Fibroblast of lung (primary cell): ENCODE results near the gene FAM43A. TPM values are rescaled to one million over a fixed set of nuclear protein-coding genes. Genes with fewer than 3 reads are reported as not detected.

Experiments used
- DNase-seq, 2 donors: peaks; one replicate each; pipeline versions ENCODE4 v3.0.0 to v3.0.0-alpha.2; 2010; ENCODE audit warnings: low read depth in 2 of 2
- H2AFZ ChIP-seq: 2 replicates; pipeline ENCODE4 v1.5.1; 2012; ENCODE audit warnings: low read length, control low read depth, inconsistent platforms
- H3K27ac ChIP-seq: 2 replicates; pipeline ENCODE4 v1.5.1; 2011; ENCODE audit warnings: low read length, control low read depth; ENCODE audit not compliant: insufficient read depth
- H3K27me3 ChIP-seq: 2 replicates; pipeline ENCODE4 v1.5.1; 2011; ENCODE audit warnings: mild to moderate bottlenecking, low read length; ENCODE audit not compliant: control insufficient read depth, insufficient read depth
- H3K36me3 ChIP-seq: 2 replicates; pipeline ENCODE4 v1.5.1; 2011; ENCODE audit warnings: low read length; ENCODE audit not compliant: control insufficient read depth, insufficient read depth
- H3K4me1 ChIP-seq: 2 replicates; pipeline ENCODE4 v1.5.1; 2011; ENCODE audit warnings: low read length; ENCODE audit not compliant: control insufficient read depth, insufficient read depth; ENCODE audit errors: extremely low read depth
- H3K4me2 ChIP-seq: 2 replicates; pipeline ENCODE4 v1.5.1; 2011; ENCODE audit warnings: low read length, control low read depth; ENCODE audit not compliant: insufficient read depth; ENCODE audit errors: extremely low read depth
- H3K4me3 ChIP-seq, 4 experiments: fragments of 200-600 bp in 1 of 4; sonication (generic) in 1 of 4; replicated peaks in 1 of 4; 2 replicates each; pipeline ENCODE4 v1.5.1; 2011 to 2016; ENCODE audit warnings: low read length in 4 of 4, low read depth in 3 of 4, mild to moderate bottlenecking in 3 of 4, control low read depth in 2 of 4, inconsistent platforms in 1 of 4, mixed read lengths in 1 of 4; ENCODE audit not compliant: insufficient read depth in 1 of 4; ENCODE audit errors: control extremely low read depth in 1 of 4
- H3K79me2 ChIP-seq: 2 replicates; pipeline ENCODE4 v1.5.1; 2012; ENCODE audit warnings: mild to moderate bottlenecking, low read length, inconsistent platforms; ENCODE audit not compliant: control insufficient read depth, insufficient read depth
- H3K9ac ChIP-seq: 2 replicates; pipeline ENCODE4 v1.5.1; 2011; ENCODE audit warnings: mild to moderate bottlenecking, low read length, control low read depth; ENCODE audit not compliant: insufficient read depth
- H3K9me3 ChIP-seq: 2 replicates; pipeline ENCODE4 v1.5.1; 2012; ENCODE audit warnings: low read depth, low read length; ENCODE audit not compliant: control insufficient read depth, insufficient read depth
- H4K20me1 ChIP-seq: 2 replicates; pipeline ENCODE4 v1.5.1; 2011; ENCODE audit warnings: low read length; ENCODE audit not compliant: control insufficient read depth, insufficient read depth; ENCODE audit errors: extremely low read depth
- CTCF ChIP-seq, 2 donors: IDR thresholded peaks in 1 of 2; conservative IDR thresholded peaks in 1 of 2; 1 replicate in 1 of 2; 2 replicates in 1 of 2; pipeline ENCODE4 v1.5.1; 2011 to 2012; ENCODE audit warnings: low read length in 2 of 2, control low read depth in 1 of 2, inconsistent platforms in 1 of 2, low read depth in 1 of 2, mild to moderate bottlenecking in 1 of 2
- EZH2 ChIP-seq: IDR thresholded peaks from 2 replicates; pipeline ENCODE4 v1.5.1; 2012; ENCODE audit warnings: low read length, control low read depth, mild to moderate bottlenecking; ENCODE audit errors: missing control alignments
- polyA plus RNA-seq, 2 donors: library from polyadenylated mRNA; depleted of rRNA in 1 of 2; stranded (reverse) in 1 of 2; unstranded in 1 of 2; fragments of >200 nt; gene quantifications; 2 replicates each; pipeline ENCODE4 v1.2.1, GENCODE V29; 2011 to 2012; ENCODE audit warnings: missing spikeins in 1 of 2
- total RNA-seq: library from RNA; depleted of rRNA; stranded (reverse); fragments of >200 nt; gene quantifications from 2 replicates; pipeline ENCODE4 v1.2.1, GENCODE V29; 2014

FAM43A gene
- total and polyA plus RNA-seq, 2 donors (not counting 1 experiment from before 2014, with no cell fraction given): 3.2 to 8.8 TPM

DNA sequence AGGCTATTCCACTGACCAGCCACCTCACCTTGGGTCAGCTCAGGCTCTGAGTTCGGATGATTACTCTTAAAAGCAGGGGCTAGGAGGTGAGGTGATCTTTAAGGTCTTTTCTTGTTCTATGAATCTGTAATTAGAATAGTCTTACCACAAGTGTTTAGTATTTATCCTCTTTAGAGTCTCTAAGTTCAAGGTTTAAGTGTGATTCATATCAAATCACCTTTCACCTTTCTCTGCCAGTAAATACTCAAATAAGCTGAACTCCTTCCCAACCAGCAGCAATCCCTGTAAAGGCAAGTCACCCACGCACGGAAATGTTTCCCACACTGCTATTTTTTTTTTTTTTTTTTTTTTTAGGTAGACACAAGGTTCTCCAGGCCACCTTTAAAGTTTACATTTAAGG, 37.9 kb upstream of the FAM43A start:
- no peak for DNase-seq
- Histone ChIP-seq H3K27me3 (no peaks in the 10 kb centered on the region), H3K4me2 (no peak overlapping the region), H3K9ac (no peak overlapping the region), H3K4me3 (no peak overlapping the region), H2AFZ (no peak overlapping the region), H4K20me1 (no peaks in the 10 kb centered on the region), H3K27ac (no peak overlapping the region), H3K36me3 (peaks cover 11% of the 10 kb centered on the region), H3K4me1 (no peaks in the 10 kb centered on the region), H3K9me3 (no peaks in the 10 kb centered on the region), H3K79me2 (no peaks in the 10 kb centered on the region)
- TF ChIP-seq EZH2 (no peak), CTCF (conservative IDR thresholded peaks at IDR 0.05 in 1 of 2, IDR thresholded peaks at IDR 0.05 in 1 of 2; ENCODE audit: low read depth in 1 of 2, low read length in 2 of 2) (no peak)

- Histone ChIP-seq H3K27ac (no peak overlapping the region), H3K36me3 (peaks cover 14% of the 10 kb centered on the region), H3K4me1 (no peaks in the 10 kb centered on the region), H2AFZ (no peak overlapping the region), H3K79me2 (no peaks in the 10 kb centered on the region), H4K20me1 (no peaks in the 10 kb centered on the region), H3K4me2 (no peak overlapping the region), H3K4me3 (no peak overlapping the region), H3K9ac (no peak overlapping the region), H3K9me3 (no peaks in the 10 kb centered on the region), H3K27me3 (no peaks in the 10 kb centered on the region)
- no peak for DNase-seq
- TF ChIP-seq EZH2: no peak
- no peak for TF ChIP-seq CTCF (conservative IDR thresholded peaks at IDR 0.05 in 1 of 2, IDR thresholded peaks at IDR 0.05 in 1 of 2; ENCODE audit: low read depth in 1 of 2, low read length in 2 of 2)
Observed at GRCh38 chr3:194654443-194654842, 31.2 kb upstream of the FAM43A start.

DNA sequence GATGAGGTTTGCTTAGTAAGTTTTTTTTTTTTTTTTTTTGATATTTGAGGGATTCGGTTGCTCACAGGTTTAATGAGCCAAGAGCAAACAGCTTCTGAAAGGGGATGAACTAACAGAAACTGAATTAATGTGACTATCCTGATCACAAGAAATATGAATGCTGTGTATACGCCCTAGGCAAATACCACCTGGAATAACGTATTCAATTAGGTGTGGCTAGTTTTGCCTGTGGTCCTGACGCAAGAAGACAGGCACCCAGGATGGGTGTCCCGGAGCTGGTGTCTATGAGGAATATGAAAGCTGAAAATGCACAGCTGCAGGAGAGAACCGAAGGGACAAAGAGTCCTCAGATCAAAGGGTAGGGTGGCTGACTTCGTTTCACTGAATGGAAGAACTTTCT, 28.2 kb upstream of the FAM43A start:
- Histone ChIP-seq H3K79me2 (no peaks in the 10 kb centered on the region), H3K4me1 (no peaks in the 10 kb centered on the region), H3K4me2 (no peak overlapping the region), H3K9me3 (no peaks in the 10 kb centered on the region), H4K20me1 (no peaks in the 10 kb centered on the region), H3K27ac (no peak overlapping the region), H3K9ac (no peak overlapping the region), H2AFZ (no peak overlapping the region), H3K27me3 (no peaks in the 10 kb centered on the region), H3K36me3 (peaks cover 10% of the 10 kb centered on the region), H3K4me3 (no peak overlapping the region)
- DNase-seq: no peak
- TF ChIP-seq CTCF (conservative IDR thresholded peaks at IDR 0.05 in 1 of 2, IDR thresholded peaks at IDR 0.05 in 1 of 2; ENCODE audit: low read depth in 1 of 2, low read length in 2 of 2) (no peak), EZH2 (no peak)
